ENCODE results near the gene PIEZO2. TPM values are rescaled to one million over a fixed set of nuclear protein-coding genes. Genes with fewer than 3 reads are reported as not detected.

The PIEZO2 gene
- total RNA-seq, 1 experiment from 2014 or later, result 5.5 TPM

DNA sequence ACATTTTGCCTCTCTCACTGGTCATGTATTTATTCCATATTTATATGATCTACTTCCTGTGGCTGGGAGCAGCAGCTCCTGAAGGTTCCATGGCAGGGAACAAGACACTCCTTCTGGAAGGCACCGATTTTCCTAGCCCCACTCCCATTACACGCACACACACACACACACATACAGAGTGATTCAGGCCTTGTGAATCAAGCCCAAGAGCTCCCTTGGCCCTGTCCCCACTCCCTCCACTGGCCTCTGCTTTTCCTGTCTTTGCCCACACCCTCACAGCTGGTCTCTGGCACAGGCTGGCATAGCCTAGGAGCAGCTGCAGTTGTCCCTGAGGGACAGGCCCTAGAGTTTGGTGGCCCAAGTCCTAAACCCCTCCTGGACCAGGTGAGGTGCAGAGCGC, 421.9 kb downstream of the PIEZO2 start:
- ChIA-PET POLR2A (ENCODE audit: low non-redundant PET) (no interaction called here), CTCF (no interaction called here)
- Histone ChIP-seq H3K36me3 (ENCODE audit: insufficient read depth, low read length, poor library complexity, severe bottlenecking) (no peaks in the 10 kb centered on the region), H3K27me3 (replicated peaks; ENCODE audit: insufficient read depth, low read depth, low read length, poor library complexity) (peaks cover 3% of the 10 kb centered on the region), H3K9me3 (ENCODE audit: low read depth, low read length, poor library complexity, severe bottlenecking) (no peaks in the 10 kb centered on the region), H3K4me1 (ENCODE audit: insufficient read depth, low read length, poor library complexity, severe bottlenecking) (no peaks in the 10 kb centered on the region), H3K4me3 (ENCODE audit: low read depth, low read length, poor library complexity, severe bottlenecking) (no peak overlapping the region), H3K27ac (ENCODE audit: low read depth, low read length, poor library complexity, severe bottlenecking) (no peak overlapping the region)
- DNase-seq (ENCODE audit: low spot score), result no peak
- intact Hi-C loops (cut with micrococcal nuclease; ENCODE audit: unreplicated experiment), result no loop called here
- TF ChIP-seq EZH2 (IDR thresholded peaks at IDR 0.05; ENCODE audit: borderline replicate concordance, low read depth, low read length, poor library complexity, severe bottlenecking), result no peak
- TF ChIP-seq, protein P1, sequence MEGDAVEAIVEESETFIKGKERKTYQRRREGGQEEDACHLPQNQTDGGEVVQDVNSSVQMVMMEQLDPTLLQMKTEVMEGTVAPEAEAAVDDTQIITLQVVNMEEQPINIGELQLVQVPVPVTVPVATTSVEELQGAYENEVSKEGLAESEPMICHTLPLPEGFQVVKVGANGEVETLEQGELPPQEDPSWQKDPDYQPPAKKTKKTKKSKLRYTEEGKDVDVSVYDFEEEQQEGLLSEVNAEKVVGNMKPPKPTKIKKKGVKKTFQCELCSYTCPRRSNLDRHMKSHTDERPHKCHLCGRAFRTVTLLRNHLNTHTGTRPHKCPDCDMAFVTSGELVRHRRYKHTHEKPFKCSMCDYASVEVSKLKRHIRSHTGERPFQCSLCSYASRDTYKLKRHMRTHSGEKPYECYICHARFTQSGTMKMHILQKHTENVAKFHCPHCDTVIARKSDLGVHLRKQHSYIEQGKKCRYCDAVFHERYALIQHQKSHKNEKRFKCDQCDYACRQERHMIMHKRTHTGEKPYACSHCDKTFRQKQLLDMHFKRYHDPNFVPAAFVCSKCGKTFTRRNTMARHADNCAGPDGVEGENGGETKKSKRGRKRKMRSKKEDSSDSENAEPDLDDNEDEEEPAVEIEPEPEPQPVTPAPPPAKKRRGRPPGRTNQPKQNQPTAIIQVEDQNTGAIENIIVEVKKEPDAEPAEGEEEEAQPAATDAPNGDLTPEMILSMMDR (conservative IDR thresholded peaks at IDR 0.05; ENCODE audit: low read depth, low read length), result no peak
- no TSS peak for BruUV-seq (replicated peaks)

DNA sequence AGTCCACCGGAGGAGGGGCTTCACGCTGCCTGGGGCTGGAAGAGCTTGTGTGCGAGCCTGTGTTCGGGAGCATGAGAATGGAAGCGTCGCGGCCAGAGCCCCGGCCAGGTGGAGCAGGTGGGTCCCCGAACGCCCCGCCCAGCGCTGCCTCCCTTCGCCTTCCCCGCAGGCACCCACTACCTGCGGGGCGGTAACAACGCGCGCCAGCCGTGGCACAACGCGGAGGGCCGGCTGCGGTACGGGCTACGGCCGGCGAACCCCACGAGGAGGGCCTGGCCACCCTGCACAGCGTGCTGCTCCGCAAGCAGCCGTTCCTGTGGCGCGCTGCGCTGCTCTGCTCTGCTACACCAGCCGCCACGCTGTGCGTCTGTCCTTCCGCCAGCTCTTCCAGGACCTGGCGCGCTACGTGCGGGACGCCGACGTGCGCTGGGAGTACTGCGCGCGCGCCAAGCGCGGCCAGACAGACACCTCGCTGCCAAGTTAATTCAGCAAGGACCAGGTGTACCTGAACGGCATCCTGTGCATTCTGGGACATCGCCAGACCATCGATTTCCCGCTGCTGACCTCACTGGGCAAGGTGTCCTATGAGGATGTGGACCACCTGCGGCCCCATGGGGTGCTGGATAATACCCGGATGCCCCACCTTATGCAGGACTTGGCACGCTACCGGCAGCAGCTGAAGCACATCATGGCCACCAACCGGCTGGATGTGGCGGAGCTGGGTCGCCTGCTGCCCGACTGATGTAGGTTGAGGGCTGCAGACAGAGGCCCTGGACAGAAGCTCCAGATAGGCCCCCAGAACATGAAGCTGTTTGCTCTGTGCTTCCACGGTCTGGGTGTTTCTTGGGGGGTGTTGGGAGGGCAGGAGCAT, 422.9 kb downstream of the PIEZO2 start:
- Histone ChIP-seq H3K36me3 (ENCODE audit: insufficient read depth, low read length, poor library complexity, severe bottlenecking) (no peaks in the 10 kb centered on the region), H3K4me1 (ENCODE audit: insufficient read depth, low read length, poor library complexity, severe bottlenecking) (no peaks in the 10 kb centered on the region), H3K27ac (ENCODE audit: low read depth, low read length, poor library complexity, severe bottlenecking) (no peak overlapping the region), H3K27me3 (replicated peaks; ENCODE audit: insufficient read depth, low read depth, low read length, poor library complexity) (peaks cover 3% of the 10 kb centered on the region), H3K9me3 (ENCODE audit: low read depth, low read length, poor library complexity, severe bottlenecking) (no peaks in the 10 kb centered on the region), H3K4me3 (ENCODE audit: low read depth, low read length, poor library complexity, severe bottlenecking) (no peak overlapping the region)
- DNase-seq (ENCODE audit: low spot score), result no peak
- intact Hi-C loops (cut with micrococcal nuclease; ENCODE audit: unreplicated experiment), result no loop called here
- ChIA-PET CTCF (no interaction called here), POLR2A (ENCODE audit: low non-redundant PET) (no interaction called here)
- no TSS peak for BruUV-seq (replicated peaks)
- TF ChIP-seq, protein P1 (conservative IDR thresholded peaks at IDR 0.05; ENCODE audit: low read depth, low read length), result no peak
- no peak for TF ChIP-seq EZH2 (IDR thresholded peaks at IDR 0.05; ENCODE audit: borderline replicate concordance, low read depth, low read length, poor library complexity, severe bottlenecking)

DNA sequence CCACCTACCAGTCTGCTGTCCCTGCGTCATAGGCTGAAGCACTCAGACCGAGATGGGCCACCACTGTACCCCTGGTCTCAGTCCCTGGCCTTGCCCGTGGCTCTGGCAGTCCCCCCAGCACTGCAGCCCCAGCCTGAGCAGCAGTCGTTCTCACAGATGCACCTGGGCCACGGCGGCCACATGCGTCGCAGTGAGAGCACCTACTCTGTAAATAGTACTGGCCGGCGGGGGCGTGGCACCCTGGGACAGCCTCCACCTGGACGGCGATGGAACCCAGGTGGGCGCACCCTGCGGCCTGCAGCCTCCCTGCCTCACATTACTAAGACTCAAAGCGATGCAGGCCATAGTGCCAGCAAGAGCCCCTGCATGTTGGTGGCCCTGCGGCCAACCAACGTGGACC, 424.7 kb downstream of the PIEZO2 start:
- TF ChIP-seq, protein P1 (conservative IDR thresholded peaks at IDR 0.05; ENCODE audit: low read depth, low read length), result no peak
- no TSS peak for BruUV-seq (replicated peaks)
- CTCF ChIA-PET, result no interaction called here

More for the DNA sequence above, 424.7 kb downstream of the PIEZO2 start:
- no peaks in the 10 kb centered on the region for H3K4me1 ChIP-seq (ENCODE audit: insufficient read depth, low read length, poor library complexity, severe bottlenecking)
- POLR2A ChIA-PET (ENCODE audit: low non-redundant PET), result no interaction called here
- no peak overlapping the region for H3K4me3 ChIP-seq (ENCODE audit: low read depth, low read length, poor library complexity, severe bottlenecking)
- H3K36me3 ChIP-seq (ENCODE audit: insufficient read depth, low read length, poor library complexity, severe bottlenecking), result no peaks in the 10 kb centered on the region
- H3K9me3 ChIP-seq (ENCODE audit: low read depth, low read length, poor library complexity, severe bottlenecking), result no peaks in the 10 kb centered on the region
- no peak overlapping the region for H3K27ac ChIP-seq (ENCODE audit: low read depth, low read length, poor library complexity, severe bottlenecking)
- DNase-seq (ENCODE audit: low spot score), result no peak
- peaks cover 3% of the 10 kb centered on the region for H3K27me3 ChIP-seq (replicated peaks; ENCODE audit: insufficient read depth, low read depth, low read length, poor library complexity)
- intact Hi-C loops (cut with micrococcal nuclease; ENCODE audit: unreplicated experiment), result no loop called here
